ENCODE measurements around the gene NLRC5.
"Not testable (repeated sequence)": the region's sequence is repeated elsewhere in the genome, so short reads cannot be mapped to it uniquely, and the experiment has no call there.

The NLRC5 gene

DNA sequence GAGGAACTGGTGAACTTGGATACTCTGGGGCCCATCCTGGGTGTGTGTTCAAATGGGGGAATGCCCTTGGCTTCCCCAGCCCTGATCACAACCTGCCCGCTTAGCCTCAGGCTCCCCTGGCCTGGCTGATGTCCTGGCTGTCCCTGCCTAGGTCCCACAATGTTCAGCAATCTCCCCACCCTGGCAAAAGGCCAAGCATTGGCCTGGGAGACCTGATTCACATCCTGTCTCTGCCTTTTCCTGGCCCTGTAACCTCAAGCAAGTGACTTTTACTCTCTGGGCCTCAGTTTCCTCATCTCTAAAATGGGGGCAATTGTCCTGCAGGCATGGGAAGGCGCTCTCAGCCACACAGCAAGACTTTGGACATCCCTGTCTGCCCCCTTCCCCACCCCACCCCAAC, 117.4 kb downstream of the NLRC5 start:
- DNase-seq, result no peak

GRCh38 chr16:57107321-57107922, 118.1 kb downstream of the NLRC5 start:
- DNase-seq, result no peak

GRCh38 chr16:57108432-57108831, 119.1 kb downstream of the NLRC5 start:
- no peak for DNase-seq

- not testable (repeated sequence) for DNase-seq
These were observed 120.1 kb downstream of the NLRC5 start for GRCh38 chr16:57109259-57110105.

GRCh38 chr16:57110937-57111336, 121.6 kb downstream of the NLRC5 start:
- no peak for DNase-seq

- no peak for DNase-seq
These were observed 122.1 kb downstream of the NLRC5 start for GRCh38 chr16:57111420-57111819.

DNA sequence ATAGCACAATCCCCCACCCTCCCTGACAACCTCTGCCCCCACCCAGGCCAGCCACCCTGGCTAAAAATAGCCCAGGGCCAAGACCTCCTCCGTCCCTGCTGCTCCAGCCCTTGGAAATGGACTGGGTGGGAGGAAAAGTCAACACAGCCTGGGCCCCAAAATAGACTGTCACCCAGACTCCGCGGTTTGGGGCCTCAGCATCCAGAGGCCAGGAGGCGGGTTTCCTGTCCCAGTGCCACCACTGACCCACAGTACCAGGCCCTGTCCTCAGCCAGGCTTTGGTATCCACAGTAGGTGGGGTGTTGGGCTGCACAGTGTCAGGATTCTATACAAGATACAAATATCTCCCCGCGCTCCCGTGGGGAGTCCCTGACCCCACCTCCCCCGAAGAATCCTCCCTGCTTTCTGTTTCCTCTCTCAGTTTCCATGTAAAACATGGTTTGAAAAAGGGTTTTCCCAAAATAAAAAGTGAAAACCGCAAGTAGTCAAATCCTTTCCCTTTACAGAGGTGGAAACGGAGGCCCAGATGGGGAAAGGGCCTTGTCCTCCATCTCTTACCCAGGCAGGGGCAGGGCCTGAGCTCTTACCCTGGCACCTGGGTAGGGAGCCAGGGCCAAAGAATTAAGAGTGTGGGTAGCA, 123.2 kb downstream of the NLRC5 start:
- DNase-seq, result no peak

GRCh38 chr16:57113042-57113453, 123.7 kb downstream of the NLRC5 start:
- DNase-seq, result no peak

GRCh38 chr16:57113664-57114063, 124.3 kb downstream of the NLRC5 start:
- DNase-seq, result no peak

GRCh38 chr16:57115168-57115513, 125.8 kb downstream of the NLRC5 start:
- no peak for DNase-seq

- DNase-seq, result peak in 1 of 2 donors; percentile 19
These were observed 126.3 kb downstream of the NLRC5 start for GRCh38 chr16:57115514-57116182.

DNA sequence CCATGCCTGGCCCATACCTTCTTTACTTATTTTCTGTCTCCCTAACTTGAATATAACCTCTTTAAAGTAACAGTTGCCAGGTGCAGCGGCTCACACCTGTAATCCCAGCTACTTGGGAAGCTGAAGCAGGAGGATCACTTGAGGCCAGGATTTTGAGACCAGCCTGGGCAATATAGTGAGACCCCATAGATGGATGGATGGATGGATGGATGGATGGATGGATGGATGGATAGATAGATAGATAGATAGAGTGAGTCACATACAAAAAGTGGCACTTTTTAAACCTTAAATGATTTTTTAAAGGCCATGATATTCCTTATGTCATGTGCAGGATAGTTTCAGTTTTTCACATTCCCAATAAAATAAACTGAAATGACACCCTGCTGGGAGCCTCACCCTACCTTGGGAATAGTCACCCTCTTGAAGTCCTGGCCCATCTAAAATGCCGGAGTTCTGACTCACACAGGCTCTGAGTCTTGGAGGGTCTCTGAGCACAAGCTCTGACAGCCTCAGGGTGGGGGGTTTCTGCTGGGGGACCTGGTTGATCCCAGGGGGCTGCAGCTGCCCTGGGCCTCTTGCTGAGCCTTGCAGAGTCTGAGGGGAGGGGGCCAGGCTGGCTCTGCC, 129.2 kb downstream of the NLRC5 start:
- DNase-seq, result no peak

GRCh38 chr16:57123216-57123973, 134.0 kb downstream of the NLRC5 start:
- DNase-seq, result peak; percentile 35 to 53

DNA sequence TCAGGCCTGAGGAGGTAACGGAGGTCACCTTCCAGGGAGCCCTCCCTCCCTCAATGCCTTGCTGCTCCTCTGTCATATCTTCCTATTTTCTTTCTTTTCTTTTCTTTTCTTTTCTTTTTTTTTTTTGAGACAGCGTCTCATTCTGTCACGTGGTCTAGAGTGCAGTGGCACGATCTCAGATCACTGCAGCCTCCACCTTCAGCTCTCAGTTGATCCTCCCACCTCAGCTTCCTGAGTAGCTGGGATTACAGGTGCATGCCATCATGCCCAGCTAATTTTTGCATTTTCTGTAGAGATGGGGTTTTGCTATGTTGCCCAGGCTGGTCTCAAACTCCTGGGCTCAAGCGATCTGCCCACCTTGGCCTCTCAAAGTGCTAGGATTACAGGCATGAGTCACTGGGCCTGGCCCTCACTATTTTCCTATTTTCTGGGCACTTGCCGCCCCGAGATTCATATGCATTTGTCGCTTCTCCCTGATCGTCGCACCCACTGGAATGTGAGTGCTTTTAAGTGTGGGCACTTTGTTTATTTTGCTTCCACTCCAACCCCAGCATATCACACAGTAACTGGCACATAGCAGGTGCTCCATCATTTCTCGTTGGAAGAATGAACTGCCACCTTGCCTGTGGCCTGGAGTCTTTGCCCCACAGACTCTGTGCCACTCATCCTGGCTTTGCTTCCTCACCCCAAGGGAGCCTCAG, 134.8 kb downstream of the NLRC5 start:
- no peak for DNase-seq

DNA sequence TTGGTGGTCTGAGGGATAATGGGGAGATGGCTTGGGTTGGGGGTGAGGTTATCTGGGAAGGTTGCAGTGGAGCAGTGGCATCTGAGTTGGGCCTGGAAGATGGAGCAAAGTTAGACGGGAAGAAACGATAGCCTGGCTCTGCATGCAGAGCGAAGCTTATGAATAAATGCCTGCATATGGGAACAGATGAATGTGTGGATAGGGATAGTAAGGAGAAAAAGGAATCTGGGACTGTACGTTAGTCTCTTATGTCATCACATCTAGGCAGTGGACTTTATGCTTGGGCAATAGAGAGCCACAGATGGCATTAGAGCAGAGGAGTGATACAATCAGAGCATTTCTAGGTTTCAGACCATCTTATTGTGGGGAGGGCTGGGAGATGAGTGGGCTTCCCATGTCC, 136.0 kb downstream of the NLRC5 start:
- no peak for DNase-seq

DNA sequence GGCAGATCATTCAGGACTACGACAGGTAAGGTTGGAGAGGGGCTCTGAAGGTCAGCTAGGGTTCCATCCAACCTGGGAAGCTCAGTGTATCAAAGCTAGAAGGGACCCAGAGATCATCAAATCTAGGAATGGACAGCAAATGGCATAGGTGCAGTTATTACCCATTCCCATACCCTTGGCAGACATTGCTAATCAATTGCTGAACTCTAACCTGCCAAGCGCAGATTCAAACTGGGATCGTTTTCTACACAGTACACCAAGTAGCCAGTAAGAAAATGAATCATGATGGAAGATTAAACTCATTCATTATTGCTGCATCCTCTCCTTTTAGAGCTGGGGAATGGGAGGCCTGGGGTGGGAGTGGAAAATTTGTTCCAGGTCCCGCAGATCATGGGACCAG, 136.6 kb downstream of the NLRC5 start:
- no peak for DNase-seq

DNA sequence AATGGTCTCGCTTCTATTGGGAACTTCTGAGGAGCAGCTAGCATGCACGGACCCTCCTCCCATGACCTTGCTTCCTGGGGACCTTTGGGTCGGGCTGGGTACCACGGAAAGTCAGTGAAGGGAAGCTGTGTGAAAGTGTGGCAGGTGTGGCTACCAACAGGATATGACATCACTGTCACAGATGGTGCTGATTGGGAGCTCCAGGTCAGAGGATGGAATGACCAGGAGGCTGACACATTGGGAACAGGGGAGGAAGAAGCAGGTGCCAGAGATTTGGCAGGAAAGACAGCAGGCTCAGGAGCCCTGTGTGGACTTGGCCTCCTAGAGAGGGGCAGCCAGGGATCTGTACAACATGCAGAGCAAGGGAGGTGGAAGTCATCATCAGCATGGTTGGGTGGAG, 137.1 kb downstream of the NLRC5 start:
- DNase-seq, result no peak

DNA sequence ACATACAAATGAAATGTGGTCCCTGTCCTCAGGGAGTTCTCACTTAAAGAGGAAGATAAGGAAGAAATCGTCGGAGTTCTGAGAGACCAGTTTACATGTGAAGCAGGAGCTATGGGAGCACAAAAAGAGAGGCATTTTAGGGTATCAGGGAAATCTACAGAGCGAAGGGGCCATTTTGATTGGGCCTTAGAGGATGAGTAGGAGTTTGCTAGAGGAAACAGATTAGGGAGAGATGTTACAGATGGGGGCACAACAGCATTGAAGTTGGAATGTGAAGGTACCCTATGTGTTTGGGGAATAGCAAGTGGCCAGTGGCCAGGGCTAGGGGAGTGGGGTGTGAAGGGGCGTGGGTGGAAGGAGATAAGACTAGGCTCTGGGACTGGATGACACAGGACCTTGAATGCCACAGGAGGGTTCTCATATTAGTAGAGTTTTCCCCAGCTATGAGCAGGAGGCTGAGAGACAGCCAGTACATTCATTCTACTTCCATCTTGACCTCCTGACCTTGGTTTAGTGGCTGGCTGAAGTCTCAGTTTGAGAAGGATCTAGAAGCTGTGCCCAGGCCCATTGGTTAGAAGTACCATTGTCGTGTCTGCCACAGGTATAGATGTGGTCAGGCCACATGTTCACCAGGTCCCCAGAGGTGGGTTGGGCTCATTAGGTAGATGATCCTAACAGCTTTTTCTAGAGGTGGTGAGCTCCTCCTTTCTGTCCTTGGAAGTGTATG, 137.8 kb downstream of the NLRC5 start:
- DNase-seq, result no peak

GRCh38 chr16:57127836-57128235, 138.5 kb downstream of the NLRC5 start:
- DNase-seq, result no peak

DNA sequence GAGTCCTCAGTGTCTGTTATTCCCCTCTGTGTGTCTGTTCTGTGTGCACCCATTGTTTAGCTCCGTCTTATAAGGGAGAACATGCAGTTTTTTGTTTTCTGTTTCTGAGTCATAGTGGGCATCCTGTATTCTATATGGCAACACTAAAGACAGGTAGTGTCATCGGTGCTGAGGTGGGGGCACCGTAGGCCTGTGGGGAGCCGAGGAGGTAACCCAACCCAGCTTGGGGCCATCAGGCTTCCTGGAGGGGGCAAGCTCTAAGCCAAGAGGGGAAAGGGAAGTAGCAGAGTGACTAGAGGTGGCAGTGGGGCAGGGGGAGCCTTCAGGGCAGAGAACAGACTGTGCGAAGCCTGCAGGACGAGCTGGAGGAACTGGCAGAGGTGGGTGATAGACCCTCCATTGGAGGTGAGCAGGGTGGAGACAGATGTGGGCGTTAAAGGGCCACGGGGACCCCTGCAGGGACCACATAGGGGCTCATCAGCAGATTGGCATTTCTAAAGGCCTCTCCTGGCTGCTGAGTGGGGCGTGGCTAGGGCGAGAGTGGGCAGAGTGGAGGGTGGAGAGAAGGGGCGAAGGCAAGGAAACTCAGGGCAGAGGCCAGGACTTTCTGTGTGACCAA, 139.5 kb downstream of the NLRC5 start:
- DNase-seq, result no peak

Data from inflammatory macrophage (primary cell).